HG02973 (cell line): ENCODE data around the gene ADAMTSL5.

Source experiments
- ATAC-seq: cut with Tn5 transposase; IDR thresholded peaks from one replicate; pipeline ENCODE4 v1.9.1; 2021; ENCODE audit warnings: moderate library complexity; ENCODE audit not compliant: unreplicated experiment

The ADAMTSL5 gene

GRCh38 chr19:1467490-1468273 is 45.1 kb downstream of the ADAMTSL5 start:
- ATAC-seq: no peak

- no peak for ATAC-seq
Observed at GRCh38 chr19:1467215-1467489, 45.7 kb downstream of the ADAMTSL5 start.

GRCh38 chr19:1466461-1467214 is 46.2 kb downstream of the ADAMTSL5 start:
- no peak for ATAC-seq

- no peak for ATAC-seq
Observed at GRCh38 chr19:1466018-1466460, 46.8 kb downstream of the ADAMTSL5 start.

DNA sequence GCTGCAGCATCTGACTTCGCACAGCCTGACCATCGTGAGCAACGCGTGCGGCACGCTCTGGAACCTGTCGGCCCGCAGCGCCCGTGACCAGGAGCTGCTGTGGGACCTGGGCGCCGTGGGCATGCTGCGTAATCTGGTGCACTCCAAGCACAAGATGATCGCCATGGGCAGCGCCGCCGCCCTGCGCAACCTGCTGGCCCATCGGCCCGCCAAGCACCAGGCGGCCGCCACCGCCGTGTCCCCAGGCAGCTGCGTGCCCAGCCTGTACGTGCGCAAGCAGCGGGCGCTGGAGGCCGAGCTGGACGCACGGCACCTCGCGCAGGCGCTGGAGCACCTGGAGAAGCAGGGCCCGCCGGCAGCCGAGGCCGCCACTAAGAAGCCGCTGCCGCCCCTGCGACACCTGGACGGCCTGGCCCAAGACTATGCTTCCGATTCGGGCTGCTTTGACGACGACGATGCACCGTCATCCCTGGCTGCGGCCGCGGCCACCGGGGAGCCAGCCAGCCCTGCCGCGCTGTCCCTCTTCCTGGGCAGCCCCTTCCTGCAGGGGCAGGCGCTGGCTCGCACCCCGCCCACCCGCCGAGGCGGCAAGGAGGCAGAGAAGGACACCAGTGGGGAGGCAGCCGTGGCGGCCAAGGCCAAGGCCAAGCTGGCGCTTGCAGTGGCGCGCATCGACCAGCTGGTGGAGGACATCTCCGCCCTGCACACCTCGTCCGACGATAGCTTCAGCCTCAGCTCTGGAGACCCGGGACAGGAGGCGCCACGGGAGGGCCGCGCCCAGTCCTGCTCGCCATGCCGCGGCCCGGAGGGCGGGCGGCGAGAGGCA is 47.4 kb downstream of the ADAMTSL5 start:
- ATAC-seq: no peak

DNA sequence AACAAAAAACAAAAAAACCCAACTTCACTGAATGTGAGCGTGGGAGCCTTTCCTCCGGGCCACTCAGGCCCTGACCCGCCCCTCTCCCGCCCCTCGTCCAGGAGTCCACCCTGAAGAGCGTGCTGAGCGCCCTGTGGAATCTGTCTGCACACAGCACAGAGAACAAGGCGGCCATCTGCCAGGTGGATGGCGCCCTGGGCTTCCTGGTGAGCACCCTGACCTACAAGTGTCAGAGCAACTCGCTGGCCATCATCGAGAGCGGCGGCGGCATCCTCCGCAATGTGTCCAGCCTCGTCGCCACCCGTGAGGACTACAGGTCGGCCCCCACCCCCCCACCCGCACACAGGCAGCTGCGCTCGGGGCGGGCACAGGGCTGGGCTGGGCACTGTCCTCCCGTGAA is 51.0 kb downstream of the ADAMTSL5 start:
- no peak for ATAC-seq

DNA sequence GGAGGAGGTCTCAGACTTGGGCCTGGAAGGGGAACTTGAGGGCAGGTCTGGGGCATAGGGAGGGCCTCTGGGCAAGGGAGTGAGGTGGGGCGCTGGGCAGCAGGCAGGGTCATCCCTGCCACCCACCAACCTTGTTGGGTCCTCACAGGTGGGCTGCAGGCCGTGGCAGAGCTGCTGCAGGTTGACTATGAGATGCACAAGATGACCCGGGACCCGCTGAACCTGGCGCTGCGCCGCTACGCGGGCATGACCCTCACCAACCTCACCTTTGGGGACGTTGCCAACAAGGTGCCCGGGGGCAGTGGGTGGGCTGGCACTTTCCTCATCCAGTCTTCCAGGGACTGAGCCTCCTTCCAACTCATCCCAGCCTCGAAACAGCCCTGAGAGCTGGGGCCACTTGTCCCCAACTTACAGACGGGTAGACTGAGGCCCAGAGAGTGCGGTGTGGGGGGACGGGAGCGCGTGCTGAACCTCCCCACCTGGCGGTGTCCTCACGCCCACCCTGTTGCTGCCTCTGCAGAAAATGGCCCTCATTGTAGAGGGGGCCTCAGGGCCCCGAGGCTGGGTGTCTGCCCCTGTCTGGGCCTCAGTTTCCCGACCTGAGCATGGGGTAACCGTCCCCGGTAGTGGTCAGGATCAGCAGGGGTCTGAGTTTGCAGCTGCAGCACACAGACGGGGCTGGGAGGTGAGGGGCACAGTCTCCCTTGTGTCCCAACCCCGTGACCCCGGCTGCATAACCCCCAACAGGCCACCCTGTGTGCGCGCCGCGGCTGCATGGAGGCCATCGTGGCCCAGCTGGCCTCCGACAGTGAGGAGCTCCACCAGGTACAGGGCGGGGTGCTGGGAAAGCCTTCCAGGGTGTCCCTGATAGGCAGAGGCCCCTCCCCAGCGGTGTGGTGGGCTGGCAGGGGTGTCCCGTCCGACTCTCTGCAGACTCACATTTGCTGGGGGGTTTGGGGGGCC is 52.5 kb downstream of the ADAMTSL5 start:
- ATAC-seq: no peak

GRCh38 chr19:1459479-1459878 is 53.3 kb downstream of the ADAMTSL5 start:
- ATAC-seq: no peak

DNA sequence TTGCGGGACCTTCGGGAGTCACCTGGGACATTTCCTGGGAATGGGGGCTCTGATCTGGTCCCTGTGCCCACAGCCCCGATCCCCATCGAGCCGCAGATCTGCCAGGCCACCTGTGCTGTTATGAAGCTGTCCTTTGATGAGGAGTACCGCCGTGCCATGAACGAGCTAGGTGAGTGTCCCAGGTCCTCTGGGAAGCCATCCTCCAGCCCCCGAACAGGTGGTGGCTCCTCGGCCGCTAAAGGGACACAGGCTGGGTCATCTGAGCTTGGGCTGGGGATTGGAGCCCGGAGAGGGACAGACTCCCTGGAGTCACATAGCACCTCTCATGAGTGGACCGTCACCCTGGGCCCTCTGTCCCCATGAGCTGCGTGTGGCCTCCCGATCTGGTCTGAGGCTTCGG is 54.9 kb downstream of the ADAMTSL5 start:
- ATAC-seq: no peak

DNA sequence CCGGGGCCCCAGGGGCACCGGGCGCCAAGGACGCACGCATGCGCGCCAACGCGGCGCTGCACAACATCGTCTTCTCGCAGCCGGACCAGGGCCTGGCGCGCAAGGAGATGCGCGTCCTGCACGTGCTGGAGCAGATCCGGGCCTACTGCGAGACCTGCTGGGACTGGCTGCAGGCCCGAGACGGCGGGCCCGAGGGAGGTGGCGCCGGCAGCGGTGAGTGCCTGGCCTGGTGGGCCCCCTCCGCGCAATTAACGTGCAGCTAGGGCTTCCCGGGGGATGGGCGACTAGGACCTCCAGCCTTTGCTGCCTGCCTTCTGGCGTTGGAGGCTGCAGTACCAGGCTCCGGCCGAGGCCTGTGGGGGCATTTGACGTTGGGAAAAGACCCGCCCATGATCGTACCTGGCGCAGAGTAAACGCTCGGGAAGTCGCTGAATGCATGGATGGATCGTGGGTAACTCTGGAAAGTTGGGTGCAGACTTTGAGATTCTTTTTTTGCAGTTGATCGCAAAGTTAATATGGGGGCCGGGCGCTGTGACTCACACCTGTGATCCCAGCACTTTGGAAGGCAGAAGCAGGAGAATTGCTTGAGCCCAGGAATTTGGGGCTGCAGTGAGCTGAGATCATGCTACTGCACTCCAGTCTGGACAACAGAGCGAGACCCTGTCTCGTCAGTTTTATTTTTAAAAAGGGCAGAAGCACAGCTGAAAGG is 55.6 kb downstream of the ADAMTSL5 start:
- ATAC-seq: no peak

GRCh38 chr19:1456121-1456900 is 56.5 kb downstream of the ADAMTSL5 start:
- ATAC-seq: no peak

GRCh38 chr19:1455336-1456120 is 57.3 kb downstream of the ADAMTSL5 start:
- no peak for ATAC-seq
